ENCODE measurements around the gene ACSF2.

Gene ACSF2

DNA sequence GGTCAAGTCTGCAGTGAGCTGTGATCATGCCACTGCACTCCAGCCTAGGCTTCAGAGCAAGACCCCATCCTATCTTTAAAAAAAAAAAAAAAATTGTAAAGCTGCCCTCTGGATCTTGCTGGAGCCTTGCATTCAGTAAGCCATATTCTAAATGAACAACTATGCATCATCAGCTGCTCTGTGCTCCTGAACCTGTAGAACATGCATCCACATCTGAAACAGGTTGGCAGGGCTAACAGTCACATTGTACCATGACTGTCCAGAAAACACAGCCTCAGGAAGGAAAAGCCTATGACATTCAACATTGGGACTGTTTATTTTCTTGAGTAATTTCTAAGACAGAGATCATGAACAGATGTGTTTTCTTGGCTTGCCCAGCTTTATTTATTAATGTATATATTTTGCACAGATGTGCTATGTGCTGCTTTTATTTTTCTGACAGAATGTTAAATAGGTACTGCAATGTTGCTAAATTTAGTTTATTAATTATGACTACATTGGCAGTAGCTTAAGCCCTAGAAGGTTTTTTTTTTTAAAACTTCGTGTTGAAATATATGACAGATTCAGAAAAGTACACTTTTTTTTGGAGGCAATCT is 19.8 kb downstream of the ACSF2 start:
- DNase-seq (ENCODE audit: insufficient read length) (no peak), FAIRE-seq (no peak)
- TF ChIP-seq POLR2A (IDR thresholded peaks at IDR 0.05; ENCODE audit: low read depth, low read length), result no peak

GRCh38 chr17:50447870-50448595 is 22.0 kb downstream of the ACSF2 start:
- no peak for DNase-seq (ENCODE audit: insufficient read length)
- no peak for FAIRE-seq
- no peak for TF ChIP-seq TAF1 (IDR thresholded peaks at IDR 0.05; ENCODE audit: borderline replicate concordance, low read depth, low read length)
- TF ChIP-seq POLR2AphosphoS5 (IDR thresholded peaks at IDR 0.05; ENCODE audit: low read depth, low read length), result no peak
- TF ChIP-seq POLR2A (IDR thresholded peaks at IDR 0.05; ENCODE audit: low read depth, low read length), result no peak

DNA sequence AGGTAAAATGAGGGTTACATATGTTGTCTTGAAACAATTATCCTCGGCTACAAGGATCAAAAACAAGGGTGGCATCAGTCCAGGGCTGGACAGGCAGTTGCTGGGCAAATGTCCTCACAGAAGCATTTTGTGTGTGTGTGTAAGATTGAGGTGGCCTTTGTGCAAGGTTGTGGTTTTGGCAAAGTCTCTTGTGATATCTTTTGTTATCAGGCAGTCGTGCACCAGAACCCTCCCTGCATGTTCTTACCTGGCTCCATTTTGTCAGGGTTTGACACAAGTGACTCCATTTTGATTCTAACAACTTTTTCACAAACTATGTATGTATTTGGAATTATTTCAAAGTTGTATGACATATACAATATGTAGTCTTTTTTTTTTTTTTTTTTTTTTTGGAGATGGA is 22.6 kb downstream of the ACSF2 start:
- DNase-seq (ENCODE audit: insufficient read length) (no peak), FAIRE-seq (no peak)
- TF ChIP-seq POLR2A (IDR thresholded peaks at IDR 0.05; ENCODE audit: low read depth, low read length) (no peak), TAF1 (IDR thresholded peaks at IDR 0.05; ENCODE audit: borderline replicate concordance, low read depth, low read length) (no peak), POLR2AphosphoS5 (IDR thresholded peaks at IDR 0.05; ENCODE audit: low read depth, low read length) (no peak)

GRCh38 chr17:50451943-50452629 is 26.1 kb downstream of the ACSF2 start:
- no peak for TF ChIP-seq POLR2AphosphoS5 (IDR thresholded peaks at IDR 0.05; ENCODE audit: low read depth, low read length)
- no peak for TF ChIP-seq POLR2A (IDR thresholded peaks at IDR 0.05; ENCODE audit: low read depth, low read length)
- no peak for TF ChIP-seq TAF1 (IDR thresholded peaks at IDR 0.05; ENCODE audit: borderline replicate concordance, low read depth, low read length)
- DNase-seq (ENCODE audit: insufficient read length) (no peak), FAIRE-seq (no peak)

- no peak for DNase-seq (ENCODE audit: insufficient read length)
- FAIRE-seq, result no peak
Observed at GRCh38 chr17:50452630-50453300, 26.7 kb downstream of the ACSF2 start.

GRCh38 chr17:50453901-50454300 is 27.9 kb downstream of the ACSF2 start:
- FAIRE-seq, result no peak
- DNase-seq (ENCODE audit: insufficient read length), result no peak
- TF ChIP-seq TAF1 (IDR thresholded peaks at IDR 0.05; ENCODE audit: borderline replicate concordance, low read depth, low read length), result no peak
- no peak for TF ChIP-seq POLR2AphosphoS5 (IDR thresholded peaks at IDR 0.05; ENCODE audit: low read depth, low read length)
- no peak for TF ChIP-seq POLR2A (IDR thresholded peaks at IDR 0.05; ENCODE audit: low read depth, low read length)

More at GRCh38 chr17:50452630-50453300, 26.7 kb downstream of the ACSF2 start:
- no peak for TF ChIP-seq POLR2AphosphoS5 (IDR thresholded peaks at IDR 0.05; ENCODE audit: low read depth, low read length)
- no peak for TF ChIP-seq TAF1 (IDR thresholded peaks at IDR 0.05; ENCODE audit: borderline replicate concordance, low read depth, low read length)
- no peak for TF ChIP-seq POLR2A (IDR thresholded peaks at IDR 0.05; ENCODE audit: low read depth, low read length)

GRCh38 chr17:50457621-50458020 is 31.6 kb downstream of the ACSF2 start:
- DNase-seq (ENCODE audit: insufficient read length) (no peak), FAIRE-seq (no peak)
- no peak for TF ChIP-seq POLR2AphosphoS5 (IDR thresholded peaks at IDR 0.05; ENCODE audit: low read depth, low read length)
- TF ChIP-seq POLR2A (IDR thresholded peaks at IDR 0.05; ENCODE audit: low read depth, low read length), result no peak
- TF ChIP-seq TAF1 (IDR thresholded peaks at IDR 0.05; ENCODE audit: borderline replicate concordance, low read depth, low read length), result no peak

DNA sequence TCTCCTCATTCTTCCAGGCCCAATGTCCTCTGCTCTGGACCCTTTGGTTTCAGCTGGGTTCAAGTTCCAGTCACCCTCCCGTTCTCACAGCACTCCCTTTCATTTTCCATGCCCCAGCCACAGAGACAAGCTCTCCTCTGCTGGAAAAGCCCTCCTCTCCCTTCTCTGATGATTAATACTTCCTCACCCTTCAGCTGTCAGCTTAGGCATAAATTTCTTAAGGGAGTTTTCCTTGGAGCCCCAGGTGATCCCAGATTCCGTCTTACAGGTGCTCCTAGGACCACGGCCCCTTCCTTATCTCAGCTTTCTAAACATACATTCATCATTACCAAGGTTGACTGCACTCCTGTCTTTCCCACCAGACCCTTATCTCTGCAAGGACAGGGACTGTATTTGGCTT is 32.3 kb downstream of the ACSF2 start:
- no peak for DNase-seq (ENCODE audit: insufficient read length)
- no peak for FAIRE-seq
- no peak for TF ChIP-seq POLR2A (IDR thresholded peaks at IDR 0.05; ENCODE audit: low read depth, low read length)
- TF ChIP-seq TAF1 (IDR thresholded peaks at IDR 0.05; ENCODE audit: borderline replicate concordance, low read depth, low read length), result no peak
- no peak for TF ChIP-seq POLR2AphosphoS5 (IDR thresholded peaks at IDR 0.05; ENCODE audit: low read depth, low read length)

- FAIRE-seq, result no peak
- no peak for DNase-seq (ENCODE audit: insufficient read length)
- TF ChIP-seq POLR2AphosphoS5 (IDR thresholded peaks at IDR 0.05; ENCODE audit: low read depth, low read length) (no peak), TAF1 (IDR thresholded peaks at IDR 0.05; ENCODE audit: borderline replicate concordance, low read depth, low read length) (no peak), POLR2A (IDR thresholded peaks at IDR 0.05; ENCODE audit: low read depth, low read length) (no peak)
Observed at GRCh38 chr17:50458701-50459676, 33.0 kb downstream of the ACSF2 start.

DNA sequence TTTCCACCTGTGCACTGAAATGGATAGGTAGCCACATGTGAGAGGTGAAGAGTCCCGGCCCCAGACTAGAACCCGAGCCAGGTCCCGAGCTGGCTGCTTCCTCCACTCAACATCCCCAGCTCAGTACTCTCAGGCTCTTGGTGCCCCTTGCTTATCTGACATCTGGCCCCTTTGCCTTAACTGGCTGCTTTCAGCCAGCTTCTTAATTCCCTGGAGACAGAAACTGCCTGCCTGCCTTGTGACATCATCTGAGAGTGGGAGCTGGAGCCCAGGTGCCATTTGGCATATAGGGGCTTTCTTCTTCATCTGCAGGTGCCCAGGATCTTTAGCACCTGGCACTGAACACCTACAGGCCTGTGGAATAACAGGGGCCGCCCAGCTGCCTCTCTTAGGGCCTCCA is 33.7 kb downstream of the ACSF2 start:
- no peak for TF ChIP-seq TAF1 (IDR thresholded peaks at IDR 0.05; ENCODE audit: borderline replicate concordance, low read depth, low read length)
- no peak for TF ChIP-seq POLR2AphosphoS5 (IDR thresholded peaks at IDR 0.05; ENCODE audit: low read depth, low read length)
- TF ChIP-seq POLR2A (IDR thresholded peaks at IDR 0.05; ENCODE audit: low read depth, low read length), result no peak
- DNase-seq (ENCODE audit: insufficient read length) (no peak), FAIRE-seq (no peak)

Measured in GM12892 (cell line).